GM12872 (cell line): Measurements from ENCODE around the gene TNNC2.

ENCODE experiments used
- TF ChIP-seq, protein P1 (sequence below): IDR thresholded peaks from 3 replicates; pipeline ENCODE4 v1.5.1; 2011; ENCODE audit warnings: low read depth, mild to moderate bottlenecking, low read length, moderate library complexity; ENCODE audit not compliant: insufficient read depth

Gene TNNC2

GRCh38 chr20:45798935-45799642, 28.0 kb downstream of the TNNC2 start:
- TF ChIP-seq, protein P1, sequence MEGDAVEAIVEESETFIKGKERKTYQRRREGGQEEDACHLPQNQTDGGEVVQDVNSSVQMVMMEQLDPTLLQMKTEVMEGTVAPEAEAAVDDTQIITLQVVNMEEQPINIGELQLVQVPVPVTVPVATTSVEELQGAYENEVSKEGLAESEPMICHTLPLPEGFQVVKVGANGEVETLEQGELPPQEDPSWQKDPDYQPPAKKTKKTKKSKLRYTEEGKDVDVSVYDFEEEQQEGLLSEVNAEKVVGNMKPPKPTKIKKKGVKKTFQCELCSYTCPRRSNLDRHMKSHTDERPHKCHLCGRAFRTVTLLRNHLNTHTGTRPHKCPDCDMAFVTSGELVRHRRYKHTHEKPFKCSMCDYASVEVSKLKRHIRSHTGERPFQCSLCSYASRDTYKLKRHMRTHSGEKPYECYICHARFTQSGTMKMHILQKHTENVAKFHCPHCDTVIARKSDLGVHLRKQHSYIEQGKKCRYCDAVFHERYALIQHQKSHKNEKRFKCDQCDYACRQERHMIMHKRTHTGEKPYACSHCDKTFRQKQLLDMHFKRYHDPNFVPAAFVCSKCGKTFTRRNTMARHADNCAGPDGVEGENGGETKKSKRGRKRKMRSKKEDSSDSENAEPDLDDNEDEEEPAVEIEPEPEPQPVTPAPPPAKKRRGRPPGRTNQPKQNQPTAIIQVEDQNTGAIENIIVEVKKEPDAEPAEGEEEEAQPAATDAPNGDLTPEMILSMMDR: peak; percentile 91

DNA sequence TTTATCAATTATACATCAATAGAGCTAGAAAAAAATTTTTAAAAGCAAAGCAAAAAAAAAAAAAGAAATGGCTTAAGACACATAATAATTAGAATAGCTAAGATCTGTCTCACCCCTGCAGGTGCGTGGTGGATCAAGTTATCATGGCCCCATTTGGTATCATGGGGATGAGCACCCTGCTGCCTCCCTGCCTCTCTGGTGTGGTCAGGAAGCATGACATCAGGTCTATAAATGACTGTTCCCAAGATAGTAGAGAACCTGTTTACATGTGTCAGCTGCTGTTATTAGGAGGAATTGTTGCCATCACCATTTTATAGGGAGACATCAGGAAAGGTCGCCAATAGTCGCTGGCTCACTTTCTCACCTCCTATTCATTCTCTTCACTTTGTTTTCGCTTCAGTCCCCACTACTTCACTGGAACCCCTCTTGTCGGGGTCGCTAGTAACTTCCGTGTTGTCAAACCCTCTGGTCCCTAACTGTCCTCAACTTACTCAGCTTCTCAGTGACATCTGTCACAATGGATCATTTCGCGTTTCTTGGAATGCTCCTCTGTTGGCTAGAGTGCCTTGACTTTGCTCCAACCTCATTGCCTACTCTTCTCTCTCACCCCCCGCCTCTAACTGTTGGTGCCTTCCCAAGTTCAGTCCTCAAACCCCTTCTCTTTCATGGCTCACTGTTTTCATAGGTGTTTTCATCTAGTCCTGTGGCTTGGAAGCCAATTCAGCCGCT, 30.6 kb downstream of the TNNC2 start:
- TF ChIP-seq, protein P1: no peak

DNA sequence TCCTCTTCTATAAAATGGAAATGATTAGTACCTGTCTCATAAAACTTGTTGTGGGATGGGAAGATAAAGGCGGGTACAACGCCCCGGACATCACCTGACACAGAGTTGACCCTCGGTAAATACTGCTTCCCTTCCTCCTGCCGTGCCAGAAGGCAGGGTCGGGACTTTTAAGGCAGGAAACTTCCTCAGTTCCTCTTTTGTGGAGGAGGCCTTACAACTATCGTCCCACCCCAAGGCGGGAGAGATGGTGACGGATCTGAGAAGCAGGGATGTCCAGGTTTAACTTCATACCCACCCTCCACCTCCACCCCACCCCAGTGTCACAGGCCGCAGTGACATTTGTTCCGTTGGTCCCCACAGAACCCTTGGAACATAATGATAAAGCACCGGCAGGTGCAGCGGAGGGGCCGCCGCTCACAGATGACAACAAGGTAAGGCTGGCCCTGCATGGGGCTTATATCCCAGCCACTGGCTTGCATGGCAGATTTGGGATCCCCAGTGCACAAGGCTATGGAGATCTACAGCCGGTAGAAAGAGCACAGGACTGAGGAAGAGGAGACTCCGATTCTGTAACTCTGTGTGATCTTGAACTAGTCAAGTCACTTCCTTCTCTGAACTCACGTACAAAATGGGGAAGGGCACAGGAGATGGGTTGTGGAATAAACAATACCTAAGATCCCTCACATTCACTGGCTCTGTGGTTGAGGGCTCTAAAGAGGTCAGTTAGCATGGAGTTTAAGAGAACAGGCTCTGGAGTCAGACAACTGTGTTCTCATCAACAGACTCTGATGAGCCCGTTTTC, 34.6 kb downstream of the TNNC2 start:
- TF ChIP-seq, protein P1: no peak

- TF ChIP-seq, protein P1: no peak
Observed at GRCh38 chr20:45788351-45788750, 38.8 kb downstream of the TNNC2 start.

GRCh38 chr20:45783656-45784294, 43.3 kb downstream of the TNNC2 start:
- TF ChIP-seq, protein P1: no peak

DNA sequence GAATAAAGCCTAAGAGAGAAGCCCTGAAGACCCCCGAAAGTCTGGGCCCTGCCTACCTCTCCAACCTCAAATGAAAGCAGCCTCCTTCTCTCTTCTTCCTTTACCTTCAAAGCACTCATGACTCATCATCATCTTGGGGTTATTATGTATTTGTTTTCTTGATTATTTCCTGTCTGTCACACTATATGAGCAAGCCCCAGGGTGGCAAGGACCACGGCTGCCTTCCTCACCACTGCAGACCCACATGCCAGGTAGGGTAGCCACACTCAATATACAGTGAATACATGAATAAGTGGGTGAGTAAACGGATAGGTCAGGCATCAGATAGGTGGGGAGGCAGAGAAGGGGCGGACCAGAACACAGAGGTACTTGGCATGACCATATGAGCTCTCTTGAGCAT, 44.2 kb downstream of the TNNC2 start:
- TF ChIP-seq, protein P1: no peak
